Measurements from ENCODE around the gene PIN1. TPM values are rescaled to one million over a fixed set of nuclear protein-coding genes. Genes with fewer than 3 reads are reported as not detected.

PIN1 gene
- total and polyA plus RNA-seq, 2 experiments from 2014 or later = 102 to 124 TPM

- Histone ChIP-seq H3K9ac (no peak overlapping the region), H3F3A (ENCODE audit: insufficient read depth) (no peaks in the 10 kb centered on the region), H3K4me3 (no peak overlapping the region), H3K27me3 (replicated peaks; ENCODE audit: insufficient read depth) (no peaks in the 10 kb centered on the region), H2AFZ (no peak overlapping the region), H3K79me2 (ENCODE audit: insufficient read depth) (no peaks in the 10 kb centered on the region), H3K4me1 (ENCODE audit: insufficient read depth) (0 out of 2 replicates have a peak, but pooled peaks cover 5% of the 10 kb centered on the region), H3K9me2 (ENCODE audit: insufficient read depth) (no peaks in the 10 kb centered on the region), H3K4me2 (ENCODE audit: unreplicated experiment) (no peak overlapping the region), H4K20me1 (ENCODE audit: insufficient read depth) (no peaks in the 10 kb centered on the region), H3K27ac (no peak overlapping the region), H3K9me3 (ENCODE audit: low read depth) (no peaks in the 10 kb centered on the region), H3K36me3 (ENCODE audit: low read depth) (no peaks in the 10 kb centered on the region)
- no peak for DNase-seq
- TF ChIP-seq EZH2phosphoT487 (IDR thresholded peaks at IDR 0.05; ENCODE audit: insufficient read depth, low read depth) (no peak), EZH2 (IDR thresholded peaks at IDR 0.05; ENCODE audit: insufficient read depth, poor library complexity, severe bottlenecking) (no peak)
- WGBS, 2 experiments (ENCODE audit: low coverage in 1 of 2, low lambda C conversion rate in 2 of 2, missing lambda C conversion rate in 2 of 2) = 72 to 74% methylated on average over 18 to 19 of the region's 19 CpGs
- in situ Hi-C loops (cut with MboI) = no loop called here
These were observed 15.3 kb downstream of the PIN1 start for GRCh38 chr19:9850235-9850959.

DNA sequence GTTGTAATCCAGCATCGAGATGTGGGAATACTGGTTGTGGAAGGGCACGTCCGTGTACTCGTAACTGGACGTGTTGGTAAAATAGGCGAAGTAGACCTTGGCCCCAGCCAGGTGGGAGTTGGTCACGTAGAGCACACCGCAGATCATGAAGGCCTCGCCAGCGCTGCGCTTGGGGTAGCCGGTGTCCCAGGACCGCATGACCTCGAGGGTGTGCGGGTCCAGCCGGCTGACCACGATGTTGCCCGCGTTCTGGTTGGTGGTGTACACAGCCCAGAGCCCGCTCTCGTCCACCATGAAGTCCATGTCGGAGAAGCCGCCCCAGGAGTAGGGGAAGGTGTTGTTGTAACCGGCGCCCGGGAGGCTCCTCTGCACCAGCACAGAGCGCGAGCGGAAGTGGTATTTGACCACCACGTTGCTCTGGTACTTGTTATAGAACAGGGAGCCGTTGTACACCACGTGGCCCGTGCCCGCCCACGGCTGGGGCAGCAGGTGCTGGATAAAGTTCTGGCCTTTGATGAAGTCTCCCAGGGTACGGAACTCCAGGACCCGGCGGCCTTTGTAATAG is 19.2 kb downstream of the PIN1 start:
- H2AFZ ChIP-seq = no peak overlapping the region
- H3K9ac ChIP-seq = no peak overlapping the region
- H3K4me3 ChIP-seq = no peak overlapping the region
- H3K4me2 ChIP-seq (ENCODE audit: unreplicated experiment) = no peak overlapping the region
- TF ChIP-seq EZH2phosphoT487 (IDR thresholded peaks at IDR 0.05; ENCODE audit: insufficient read depth, low read depth) = no peak
- no peaks in the 10 kb centered on the region for H3K9me2 ChIP-seq (ENCODE audit: insufficient read depth)
- H3K9me3 ChIP-seq (ENCODE audit: low read depth) = no peaks in the 10 kb centered on the region
- in situ Hi-C loops (cut with MboI) = no loop called here
- H3K36me3 ChIP-seq (ENCODE audit: low read depth) = no peaks in the 10 kb centered on the region
- H3K27ac ChIP-seq = no peak overlapping the region
- WGBS, 2 experiments (ENCODE audit: low coverage in 1 of 2, low lambda C conversion rate in 2 of 2, missing lambda C conversion rate in 2 of 2) = 97 to 98% methylated on average over 33 to 38 of the region's 38 CpGs
- H3F3A ChIP-seq (ENCODE audit: insufficient read depth) = no peaks in the 10 kb centered on the region
- H3K79me2 ChIP-seq (ENCODE audit: insufficient read depth) = no peaks in the 10 kb centered on the region
- no peaks in the 10 kb centered on the region for H3K27me3 ChIP-seq (replicated peaks; ENCODE audit: insufficient read depth)
- H4K20me1 ChIP-seq (ENCODE audit: insufficient read depth) = no peaks in the 10 kb centered on the region
- H3K4me1 ChIP-seq (ENCODE audit: insufficient read depth) = 0 out of 2 replicates have a peak, but pooled peaks cover 5% of the 10 kb centered on the region
- DNase-seq = no peak

DNA sequence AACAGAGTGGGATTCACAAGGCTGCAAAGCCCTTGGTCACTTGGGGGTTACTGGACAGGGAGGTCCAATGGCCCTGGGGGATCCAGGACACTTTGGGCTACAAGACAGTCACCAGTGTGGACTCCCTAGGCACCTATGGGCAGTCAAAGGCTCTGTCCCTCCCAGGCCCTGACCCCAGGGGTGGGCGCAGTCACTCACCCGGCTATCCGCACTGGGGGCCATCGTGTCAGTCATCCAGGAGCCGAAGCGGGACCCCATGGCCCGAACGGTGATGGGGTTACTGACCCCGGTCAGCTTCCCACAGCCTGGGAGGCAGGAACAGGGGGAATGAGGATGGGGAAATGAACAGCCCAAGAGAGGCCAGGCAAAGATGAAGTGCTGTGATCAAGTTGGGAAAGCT is 21.5 kb downstream of the PIN1 start:
- Histone ChIP-seq H3K9me3 (ENCODE audit: low read depth) (no peaks in the 10 kb centered on the region), H3K27me3 (replicated peaks; ENCODE audit: insufficient read depth) (no peaks in the 10 kb centered on the region), H2AFZ (no peak overlapping the region), H3K36me3 (ENCODE audit: low read depth) (no peaks in the 10 kb centered on the region), H3K79me2 (ENCODE audit: insufficient read depth) (no peaks in the 10 kb centered on the region), H4K20me1 (ENCODE audit: insufficient read depth) (no peaks in the 10 kb centered on the region), H3F3A (ENCODE audit: insufficient read depth) (no peaks in the 10 kb centered on the region), H3K4me2 (ENCODE audit: unreplicated experiment) (no peak overlapping the region), H3K4me3 (no peak overlapping the region), H3K27ac (no peak overlapping the region), H3K9me2 (ENCODE audit: insufficient read depth) (no peaks in the 10 kb centered on the region), H3K4me1 (ENCODE audit: insufficient read depth) (0 out of 2 replicates have a peak, but pooled peaks cover 5% of the 10 kb centered on the region), H3K9ac (no peak overlapping the region)
- in situ Hi-C loops (cut with MboI) = no loop called here
- no peak for DNase-seq
- TF ChIP-seq EZH2phosphoT487 (IDR thresholded peaks at IDR 0.05; ENCODE audit: insufficient read depth, low read depth) = no peak
- TF ChIP-seq EZH2 (IDR thresholded peaks at IDR 0.05; ENCODE audit: insufficient read depth, poor library complexity, severe bottlenecking) = no peak
- WGBS, 2 experiments (ENCODE audit: low coverage in 1 of 2, low lambda C conversion rate in 2 of 2, missing lambda C conversion rate in 2 of 2) = 97 to 99% methylated on average over 9 of the region's 9 CpGs

DNA sequence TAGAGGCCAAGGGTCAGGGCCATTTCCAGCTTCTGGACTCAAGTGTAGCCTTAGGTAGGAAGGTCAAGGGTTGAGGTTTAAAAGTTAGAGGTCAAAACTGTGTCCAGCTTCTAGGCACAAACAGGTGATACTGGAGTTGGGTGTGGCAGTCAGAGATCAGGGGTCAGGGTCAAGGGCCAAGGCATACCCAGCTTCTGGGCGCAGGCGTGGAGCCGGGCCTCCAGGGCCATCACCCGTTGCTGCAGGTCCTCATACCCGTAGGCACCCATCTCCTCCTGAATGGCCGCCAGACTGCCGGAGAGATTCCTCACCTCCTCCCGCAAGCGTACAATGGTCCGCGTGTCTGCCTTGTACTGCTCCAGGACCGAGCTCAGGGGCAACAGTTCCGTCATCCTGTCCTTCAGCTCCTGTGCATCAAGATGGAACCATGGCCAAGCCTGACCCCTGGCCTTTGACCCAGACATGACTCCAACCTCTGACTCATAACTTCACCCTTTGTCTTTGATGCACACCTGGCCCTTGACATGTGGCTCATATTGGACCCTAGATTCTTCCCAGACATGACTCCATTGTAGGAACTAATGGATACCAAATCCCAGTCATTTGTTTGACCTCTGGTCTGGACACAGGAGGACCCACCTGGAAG is 22.1 kb downstream of the PIN1 start:
- no peaks in the 10 kb centered on the region for H3K9me3 ChIP-seq (ENCODE audit: low read depth)

More for the DNA sequence above, 22.1 kb downstream of the PIN1 start:
- Histone ChIP-seq H3K27ac (no peak overlapping the region), H3K27me3 (replicated peaks; ENCODE audit: insufficient read depth) (no peaks in the 10 kb centered on the region), H3K36me3 (ENCODE audit: low read depth) (no peaks in the 10 kb centered on the region), H3K4me3 (no peak overlapping the region), H3F3A (ENCODE audit: insufficient read depth) (no peaks in the 10 kb centered on the region), H3K9ac (no peak overlapping the region), H2AFZ (no peak overlapping the region), H3K4me1 (ENCODE audit: insufficient read depth) (0 out of 2 replicates have a peak, but pooled peaks cover 5% of the 10 kb centered on the region), H3K4me2 (ENCODE audit: unreplicated experiment) (no peak overlapping the region), H3K79me2 (ENCODE audit: insufficient read depth) (no peaks in the 10 kb centered on the region), H4K20me1 (ENCODE audit: insufficient read depth) (no peaks in the 10 kb centered on the region), H3K9me2 (ENCODE audit: insufficient read depth) (no peaks in the 10 kb centered on the region)
- no peak for TF ChIP-seq EZH2phosphoT487 (IDR thresholded peaks at IDR 0.05; ENCODE audit: insufficient read depth, low read depth)
- TF ChIP-seq EZH2 (IDR thresholded peaks at IDR 0.05; ENCODE audit: insufficient read depth, poor library complexity, severe bottlenecking) = no peak
- in situ Hi-C loops (cut with MboI) = no loop called here
- WGBS, 2 experiments (ENCODE audit: low coverage in 1 of 2, low lambda C conversion rate in 2 of 2, missing lambda C conversion rate in 2 of 2) = 82 to 85% methylated on average over 13 of the region's 13 CpGs
- DNase-seq = no peak
